Thoracic aorta endothelial cell (primary cell): ENCODE results near the gene KANTR. TPM values are rescaled to one million over a fixed set of nuclear protein-coding genes. Genes with fewer than 3 reads are reported as not detected.

Experiments used
- small RNA-seq: library from RNA; depleted of rRNA; stranded (forward); fragments of <200 nt; gene quantifications from one replicate; pipeline ENCODE3, GENCODE V24; 2012
- total RNA-seq: library from RNA; depleted of rRNA; stranded (reverse); fragments of >200 nt; gene quantifications from 2 replicates; pipeline ENCODE4 v1.2.3, GENCODE V29; 2012

Gene KANTR
- total RNA-seq = 8.5 and 10.5 TPM in 2 replicates

GRCh38 chrX:53093748-53094581, at the start of gene KANTR:
Gene KANTR, plus strand, starts transcription at chrX:53094142. Its CDS starts 30,131 bp downstream, at chrX:53124273.

GRCh38 chrX:53048169-53049126, 45.5 kb upstream of the KANTR start, which contains the start of gene GPR173:
Gene GPR173, plus strand, starts transcription at chrX:53048789. Its CDS starts 27,833 bp downstream, at chrX:53076622.

GRCh38 chrX:53081925-53082772, 11.8 kb upstream of the KANTR start, which contains the start of gene TSPYL2:
Gene TSPYL2, plus strand, starts transcription at chrX:53082367. Its CDS starts 132 bp downstream, at chrX:53082499.

Small RNA genes within 50 kb of the gene (small RNA-seq; reads per million reads assigned to genes)
- not detected for gene AL139396.1
- gene AL591212.2 = not detected

Other genes starting within 250 kb of the KANTR start
- gene XAGE3, start 226.1 kb upstream of the KANTR start, total RNA-seq = not detected in 2 replicates
- gene FAM156B, start 196.8 kb upstream of the KANTR start, total RNA-seq = 6.5 and 8.2 TPM in 2 replicates
- gene FAM156A, start 135.6 kb upstream of the KANTR start, total RNA-seq = 9.8 and 10.5 TPM in 2 replicates
- gene GPR173, start 45.4 kb upstream of the KANTR start, total RNA-seq = 2.8 and 3.2 TPM in 2 replicates
- gene TSPYL2, start 11.8 kb upstream of the KANTR start, total RNA-seq = 6.7 and 7.7 TPM in 2 replicates
- 79.9 and 119 TPM in 2 replicates for gene KDM5C, start 131.1 kb downstream of the KANTR start, total RNA-seq
- gene IQSEC2, start 187.4 kb downstream of the KANTR start, total RNA-seq = 6.2 and 6.5 TPM in 2 replicates